ENCODE results near the gene SOWAHC. TPM values are rescaled to one million over a fixed set of nuclear protein-coding genes. Genes with fewer than 3 reads are reported as not detected.

Gene SOWAHC
- total and polyA plus RNA-seq, 2 donors (not counting 3 experiments of a cell fraction or from before 2014, with no cell fraction given) = 1.0 to 4.1 TPM

DNA sequence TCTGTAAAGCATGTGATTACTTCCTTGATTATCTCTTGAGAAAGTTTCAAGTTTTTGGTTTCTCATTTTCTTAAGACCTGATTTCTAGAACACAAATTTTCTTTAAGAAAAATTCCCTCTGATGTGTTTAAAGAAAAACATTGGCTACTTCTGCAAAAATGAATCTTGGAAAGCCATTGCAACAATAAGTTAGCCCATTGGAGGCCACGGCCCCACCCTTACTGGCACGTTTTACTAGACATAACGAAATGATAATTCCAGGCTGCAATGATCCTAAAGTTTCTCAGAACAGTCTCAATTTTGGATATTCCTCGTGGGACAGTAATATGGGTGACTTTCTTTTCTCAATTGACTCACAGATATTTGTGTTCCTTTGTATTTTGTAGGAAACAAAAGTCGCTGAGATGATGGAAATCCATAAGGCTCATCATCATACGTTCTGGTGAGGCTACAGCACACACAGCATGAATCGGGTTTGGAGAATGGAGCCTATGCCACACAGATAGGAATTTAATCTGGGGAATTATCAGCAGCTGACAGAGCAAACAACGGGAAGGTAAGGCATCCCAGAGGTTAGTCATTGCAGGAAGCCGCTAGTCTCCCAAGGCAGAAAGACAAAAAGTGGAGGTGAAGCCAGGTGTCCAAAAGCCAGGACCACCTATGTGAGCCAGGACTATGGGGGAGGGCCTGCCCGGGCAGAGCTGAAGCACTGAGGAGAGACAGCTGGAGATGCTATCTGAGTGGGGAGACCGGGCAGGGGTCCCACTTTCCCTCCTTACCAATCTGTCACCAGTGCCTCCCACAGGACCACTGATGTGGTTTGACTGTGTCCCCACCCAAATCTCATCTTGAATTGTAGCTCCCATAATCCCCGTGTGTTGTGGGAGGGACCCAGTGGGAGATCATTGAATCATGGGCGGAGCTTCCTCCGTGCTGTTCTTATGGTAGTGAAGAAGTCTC, 35.9 kb downstream of the SOWAHC start:
- no peaks in the 10 kb centered on the region for H3K36me3 ChIP-seq (ENCODE audit: control insufficient read depth in 2 of 2, extremely low read depth in 1 of 2, insufficient read depth in 2 of 2, low read length in 2 of 2)
- H3K27ac ChIP-seq (ENCODE audit: insufficient read depth, low read depth, low read length) = no peak overlapping the region
- dilution Hi-C loops (cut with MboI; ENCODE audit: extremely low pct_ligation_motif_present, low sequenced_read_pairs) = no loop called here
- ChIA-PET POLR2A (no interaction called here), CTCF (interaction anchor here (0.7 kb wide), 1 partner anchor 102 kb away, joined by 3 read pairs; no protein-coding TSS in a partner anchor)
- intact Hi-C loops (cut with micrococcal nuclease) = no loop called here
- TF ChIP-seq POLR2AphosphoS5 (IDR thresholded peaks at IDR 0.05; ENCODE audit: insufficient read depth, low read depth, low read length) (no peak), JUN (IDR thresholded peaks at IDR 0.05; ENCODE audit: borderline replicate concordance, insufficient read depth, insufficient read length, low read depth) (no peak), GATA2 (IDR thresholded peaks at IDR 0.05; ENCODE audit: insufficient read depth, insufficient read length, low read depth, low read length) (no peak), MYC (IDR thresholded peaks at IDR 0.05; ENCODE audit: low read depth, low read length) (no peak), FOS (IDR thresholded peaks at IDR 0.05; ENCODE audit: borderline replicate concordance, insufficient read depth, low read length) (no peak), EZH2 (IDR thresholded peaks at IDR 0.05; ENCODE audit: borderline replicate concordance, low read depth, low read length, severe bottlenecking) (no peak), POLR2A (IDR thresholded peaks at IDR 0.05; ENCODE audit: low read depth, low read length) (no peak)
- TF ChIP-seq, protein P1, sequence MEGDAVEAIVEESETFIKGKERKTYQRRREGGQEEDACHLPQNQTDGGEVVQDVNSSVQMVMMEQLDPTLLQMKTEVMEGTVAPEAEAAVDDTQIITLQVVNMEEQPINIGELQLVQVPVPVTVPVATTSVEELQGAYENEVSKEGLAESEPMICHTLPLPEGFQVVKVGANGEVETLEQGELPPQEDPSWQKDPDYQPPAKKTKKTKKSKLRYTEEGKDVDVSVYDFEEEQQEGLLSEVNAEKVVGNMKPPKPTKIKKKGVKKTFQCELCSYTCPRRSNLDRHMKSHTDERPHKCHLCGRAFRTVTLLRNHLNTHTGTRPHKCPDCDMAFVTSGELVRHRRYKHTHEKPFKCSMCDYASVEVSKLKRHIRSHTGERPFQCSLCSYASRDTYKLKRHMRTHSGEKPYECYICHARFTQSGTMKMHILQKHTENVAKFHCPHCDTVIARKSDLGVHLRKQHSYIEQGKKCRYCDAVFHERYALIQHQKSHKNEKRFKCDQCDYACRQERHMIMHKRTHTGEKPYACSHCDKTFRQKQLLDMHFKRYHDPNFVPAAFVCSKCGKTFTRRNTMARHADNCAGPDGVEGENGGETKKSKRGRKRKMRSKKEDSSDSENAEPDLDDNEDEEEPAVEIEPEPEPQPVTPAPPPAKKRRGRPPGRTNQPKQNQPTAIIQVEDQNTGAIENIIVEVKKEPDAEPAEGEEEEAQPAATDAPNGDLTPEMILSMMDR (IDR thresholded peaks at IDR 0.05; ENCODE audit: extremely low read depth in 1 of 2, insufficient read depth in 1 of 2, low read depth in 1 of 2, low read length in 2 of 2) = no peak
- TF ChIP-seq, protein P2, sequence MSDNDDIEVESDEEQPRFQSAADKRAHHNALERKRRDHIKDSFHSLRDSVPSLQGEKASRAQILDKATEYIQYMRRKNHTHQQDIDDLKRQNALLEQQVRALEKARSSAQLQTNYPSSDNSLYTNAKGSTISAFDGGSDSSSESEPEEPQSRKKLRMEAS (IDR thresholded peaks at IDR 0.05; ENCODE audit: insufficient read depth, insufficient read length) = no peak
- DNase-seq (ENCODE audit: low read depth, low spot score) (no peak), FAIRE-seq (no peak)
- no peaks in the 10 kb centered on the region for H3K9me1 ChIP-seq (replicated peaks; ENCODE audit: control insufficient read depth, extremely low read depth, insufficient read depth, low read length)
- BruUV-seq (replicated peaks) = no TSS peak
- H3K79me2 ChIP-seq (ENCODE audit: control insufficient read depth, insufficient read depth, low read length) = no peaks in the 10 kb centered on the region
- H3K4me1 ChIP-seq (ENCODE audit: control insufficient read depth, extremely low read depth, insufficient read depth, low read length) = no peaks in the 10 kb centered on the region
- H3K9me3 ChIP-seq (replicated peaks; ENCODE audit: control insufficient read depth, insufficient read depth, low read length) = no peaks in the 10 kb centered on the region
- H3K27me3 ChIP-seq (ENCODE audit: control insufficient read depth in 2 of 2, insufficient read depth in 2 of 2, low read length in 2 of 2) = peaks cover 0 to 5% of the 10 kb centered on the region in 2 experiments
- peaks cover 3% of the 10 kb centered on the region for H4K20me1 ChIP-seq (replicated peaks; ENCODE audit: control insufficient read depth, extremely low read depth, insufficient read depth, low read length)
- H3K9ac ChIP-seq (replicated peaks; ENCODE audit: extremely low read depth, insufficient read depth, low read length) = no peak overlapping the region
- no peak overlapping the region for H3K4me3 ChIP-seq (replicated peaks in 1 of 3; ENCODE audit: insufficient read depth in 1 of 3, low read depth in 1 of 3, low read length in 3 of 3)
- no peak overlapping the region for H3K4me2 ChIP-seq (ENCODE audit: insufficient read depth, low read length)
- H2AFZ ChIP-seq (ENCODE audit: low read depth, low read length) = no peak overlapping the region

All from endothelial cell of umbilical vein (primary cell).